Measurements from ENCODE around the gene STK11IP.

The STK11IP gene

GRCh38 chr2:219607931-219608330 is 10.3 kb downstream of the STK11IP start:
- Histone ChIP-seq H3K4me2 (ENCODE audit: low read length) (no peak overlapping the region), H3F3A (ENCODE audit: control insufficient read depth, insufficient read depth) (no peaks in the 10 kb centered on the region), H3K4me3 (ENCODE audit: low read length) (no peak overlapping the region), H3K27me3 (ENCODE audit: control insufficient read depth, low read length) (no peaks in the 10 kb centered on the region), H3K27ac (ENCODE audit: low read depth, low read length) (no peak overlapping the region), H4K20me1 (ENCODE audit: control insufficient read depth, insufficient read depth, low read depth, low read length) (no peaks in the 10 kb centered on the region), H3K9me2 (replicated peaks; ENCODE audit: control insufficient read depth, low read length) (no peaks in the 10 kb centered on the region), H3K9me3 (ENCODE audit: control insufficient read depth, insufficient read depth, low read length) (no peaks in the 10 kb centered on the region), H3K36me3 (ENCODE audit: control insufficient read depth, low read length) (no peaks in the 10 kb centered on the region; the same call in 1 of the 2 replicates), H3K4me1 (ENCODE audit: control insufficient read depth, low read length) (0 out of 2 replicates have a peak, but pooled peaks cover 5% of the 10 kb centered on the region), H3K79me2 (ENCODE audit: control insufficient read depth, low read length) (no peaks in the 10 kb centered on the region)
- TF ChIP-seq EZH2phosphoT487 (IDR thresholded peaks at IDR 0.05; ENCODE audit: borderline replicate concordance, low read length): no peak
- TF ChIP-seq, protein P1, sequence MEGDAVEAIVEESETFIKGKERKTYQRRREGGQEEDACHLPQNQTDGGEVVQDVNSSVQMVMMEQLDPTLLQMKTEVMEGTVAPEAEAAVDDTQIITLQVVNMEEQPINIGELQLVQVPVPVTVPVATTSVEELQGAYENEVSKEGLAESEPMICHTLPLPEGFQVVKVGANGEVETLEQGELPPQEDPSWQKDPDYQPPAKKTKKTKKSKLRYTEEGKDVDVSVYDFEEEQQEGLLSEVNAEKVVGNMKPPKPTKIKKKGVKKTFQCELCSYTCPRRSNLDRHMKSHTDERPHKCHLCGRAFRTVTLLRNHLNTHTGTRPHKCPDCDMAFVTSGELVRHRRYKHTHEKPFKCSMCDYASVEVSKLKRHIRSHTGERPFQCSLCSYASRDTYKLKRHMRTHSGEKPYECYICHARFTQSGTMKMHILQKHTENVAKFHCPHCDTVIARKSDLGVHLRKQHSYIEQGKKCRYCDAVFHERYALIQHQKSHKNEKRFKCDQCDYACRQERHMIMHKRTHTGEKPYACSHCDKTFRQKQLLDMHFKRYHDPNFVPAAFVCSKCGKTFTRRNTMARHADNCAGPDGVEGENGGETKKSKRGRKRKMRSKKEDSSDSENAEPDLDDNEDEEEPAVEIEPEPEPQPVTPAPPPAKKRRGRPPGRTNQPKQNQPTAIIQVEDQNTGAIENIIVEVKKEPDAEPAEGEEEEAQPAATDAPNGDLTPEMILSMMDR (IDR thresholded peaks at IDR 0.05; ENCODE audit: low read depth, low read length, poor library complexity, severe bottlenecking): no peak

DNA sequence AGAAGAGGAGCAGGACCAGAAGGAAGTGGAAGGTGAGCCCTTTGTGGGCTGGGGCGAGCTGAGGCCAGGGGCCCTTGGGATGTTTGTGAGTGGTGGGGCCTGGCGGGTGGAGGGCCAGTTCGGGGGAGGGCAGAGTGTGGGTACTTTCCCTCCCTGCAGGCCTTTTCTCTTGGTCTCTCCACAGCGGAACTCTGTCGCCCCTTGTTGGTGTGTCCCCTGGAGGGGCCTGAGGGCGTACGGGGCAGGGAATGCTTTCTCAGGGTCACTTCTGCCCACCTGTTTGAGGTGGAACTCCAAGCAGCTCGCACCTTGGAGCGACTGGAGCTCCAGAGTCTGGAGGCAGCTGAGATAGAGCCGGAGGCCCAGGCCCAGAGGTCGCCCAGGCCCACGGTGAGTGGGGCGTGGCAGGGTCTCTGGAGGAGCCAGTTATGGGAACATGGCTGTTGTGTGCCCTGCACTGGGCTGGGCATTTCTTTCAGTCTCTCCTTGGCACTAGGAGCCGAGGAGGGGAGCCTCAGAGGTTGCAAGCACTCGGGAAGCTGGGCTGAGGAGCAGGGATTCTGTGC is 10.8 kb downstream of the STK11IP start:
- Histone ChIP-seq H3K27ac (ENCODE audit: low read depth, low read length) (no peak overlapping the region), H3K9me3 (ENCODE audit: control insufficient read depth, insufficient read depth, low read length) (no peaks in the 10 kb centered on the region), H3K9me2 (replicated peaks; ENCODE audit: control insufficient read depth, low read length) (no peaks in the 10 kb centered on the region), H3K4me2 (ENCODE audit: low read length) (no peak overlapping the region), H4K20me1 (ENCODE audit: control insufficient read depth, insufficient read depth, low read depth, low read length) (no peaks in the 10 kb centered on the region), H3K79me2 (ENCODE audit: control insufficient read depth, low read length) (no peaks in the 10 kb centered on the region), H3K4me1 (ENCODE audit: control insufficient read depth, low read length) (0 out of 2 replicates have a peak, but pooled peaks cover 5% of the 10 kb centered on the region), H3K36me3 (ENCODE audit: control insufficient read depth, low read length) (no peaks in the 10 kb centered on the region; the same call in 1 of the 2 replicates), H3F3A (ENCODE audit: control insufficient read depth, insufficient read depth) (no peaks in the 10 kb centered on the region), H3K27me3 (ENCODE audit: control insufficient read depth, low read length) (no peaks in the 10 kb centered on the region), H3K4me3 (ENCODE audit: low read length) (no peak overlapping the region)
- TF ChIP-seq EZH2phosphoT487 (IDR thresholded peaks at IDR 0.05; ENCODE audit: borderline replicate concordance, low read length): no peak
- TF ChIP-seq, protein P1 (IDR thresholded peaks at IDR 0.05; ENCODE audit: low read depth, low read length, poor library complexity, severe bottlenecking): no peak

- H3K4me1 ChIP-seq (ENCODE audit: control insufficient read depth, low read length): no peaks in the 10 kb centered on the region
- no peaks in the 10 kb centered on the region for H3K9me2 ChIP-seq (replicated peaks; ENCODE audit: control insufficient read depth, low read length)
- H3K36me3 ChIP-seq (ENCODE audit: control insufficient read depth, low read length): no peaks in the 10 kb centered on the region; the same call in 1 of the 2 replicates
- H3K79me2 ChIP-seq (ENCODE audit: control insufficient read depth, low read length): no peaks in the 10 kb centered on the region
- no peak overlapping the region for H3K4me3 ChIP-seq (ENCODE audit: low read length)
- no peaks in the 10 kb centered on the region for H3F3A ChIP-seq (ENCODE audit: control insufficient read depth, insufficient read depth)
- H3K4me2 ChIP-seq (ENCODE audit: low read length): no peak overlapping the region
- no peaks in the 10 kb centered on the region for H3K9me3 ChIP-seq (ENCODE audit: control insufficient read depth, insufficient read depth, low read length)
- H3K27ac ChIP-seq (ENCODE audit: low read depth, low read length): no peak overlapping the region
- no peaks in the 10 kb centered on the region for H4K20me1 ChIP-seq (ENCODE audit: control insufficient read depth, insufficient read depth, low read depth, low read length)
- no peak for TF ChIP-seq EZH2phosphoT487 (IDR thresholded peaks at IDR 0.05; ENCODE audit: borderline replicate concordance, low read length)
- TF ChIP-seq, protein P1 (IDR thresholded peaks at IDR 0.05; ENCODE audit: low read depth, low read length, poor library complexity, severe bottlenecking): no peak
- no peaks in the 10 kb centered on the region for H3K27me3 ChIP-seq (ENCODE audit: control insufficient read depth, low read length)
Measured at GRCh38 chr2:219609149-219609750, 11.6 kb downstream of the STK11IP start.
